OCI-LY1 (cell line): ENCODE data around the gene SMYD3.

ENCODE experiments used
- CTCF ChIP-seq: fragments of 200-600 bp; sonication (generic), shearing (Covaris generic); IDR thresholded peaks from 2 replicates; pipeline ENCODE4 v1.5.1; 2017; ENCODE audit warnings: mild to moderate bottlenecking, antibody characterized with exemption, low read length, moderate library complexity, mixed read lengths
- EZH2 ChIP-seq: fragments of 200-600 bp; sonication (generic), shearing (Covaris generic); IDR thresholded peaks from 2 replicates; pipeline ENCODE4 v1.8.0; 2017; ENCODE audit warnings: borderline replicate concordance, mixed run types, mild to moderate bottlenecking, antibody characterized with exemption, low read length, moderate library complexity, mixed read lengths

GRCh38 chr1:246460406-246460805 lies 46.7 kb downstream of the SMYD3 start:
- TF ChIP-seq CTCF (no peak), EZH2 (no peak)
